HepG2 (cell line): ENCODE measurements around the gene TBC1D10B. TPM values are rescaled to one million over a fixed set of nuclear protein-coding genes. Genes with fewer than 3 reads are reported as not detected.

Experiments used
- AGO1 ChIP-seq: fragments of 200-400 bp; formaldehyde crosslinking; IDR thresholded peaks from 2 replicates; pipeline ENCODE4 v1.6.1; 2017; ENCODE audit warnings: mild to moderate bottlenecking, low read depth, low read length, moderate library complexity; ENCODE audit not compliant: poor library complexity, severe bottlenecking
- ATF5 ChIP-seq: sonication (generic); formaldehyde crosslinking; IDR thresholded peaks from 2 replicates; pipeline ENCODE4 v1.4.0; 2020; ENCODE audit warnings: mild to moderate bottlenecking, low read depth, missing genetic modification reagents
- FOXA3 ChIP-seq: IDR thresholded peaks from 2 replicates; pipeline ENCODE4 v1.6.1; 2016; ENCODE audit warnings: missing genetic modification reagents, missing compliant biosample characterization
- FOXO1 ChIP-seq: sonication (generic); formaldehyde crosslinking; IDR thresholded peaks from 2 replicates; pipeline ENCODE4 v1.4.0; 2020; ENCODE audit warnings: missing genetic modification reagents
- HBP1 ChIP-seq: IDR thresholded peaks from 2 replicates; pipeline ENCODE4 v1.6.1; 2016; ENCODE audit warnings: low read depth, control low read depth
- JDP2 ChIP-seq: sonication (generic); formaldehyde crosslinking; IDR thresholded peaks from 2 replicates; pipeline ENCODE4 v1.8.1; 2022; ENCODE audit warnings: missing genetic modification reagents, borderline replicate concordance
- MAFK ChIP-seq, 2 experiments: IDR thresholded peaks in 1 of 2; conservative IDR thresholded peaks in 1 of 2; 2 replicates each; pipeline ENCODE4 v1.6.1; 2011; ENCODE audit warnings: improper control_type of control experiment in 2 of 2, low read length in 2 of 2
- MBD4 ChIP-seq: IDR thresholded peaks from 2 replicates; pipeline ENCODE4 v1.6.1; 2012; ENCODE audit warnings: low read length, inconsistent platforms, borderline replicate concordance
- NCOA2 ChIP-seq: sonication (generic); formaldehyde crosslinking; IDR thresholded peaks from 2 replicates; pipeline ENCODE4 v1.8.0; 2022; ENCODE audit warnings: inconsistent platforms
- NCOA5 ChIP-seq: sonication (generic); formaldehyde crosslinking; IDR thresholded peaks from 2 replicates; pipeline ENCODE4 v1.4.0; 2020; ENCODE audit warnings: missing genetic modification reagents
- NRL ChIP-seq: sonication (generic); formaldehyde crosslinking; IDR thresholded peaks from 2 replicates; pipeline ENCODE4 v1.5.0; 2020; ENCODE audit warnings: missing genetic modification reagents, mild to moderate bottlenecking, moderate library complexity, borderline replicate concordance
- PBX2 ChIP-seq: IDR thresholded peaks from 2 replicates; pipeline ENCODE4 v1.6.1; 2016; ENCODE audit warnings: control low read depth
- PHF8 ChIP-seq: sonication (generic); formaldehyde crosslinking; IDR thresholded peaks from 2 replicates; pipeline ENCODE4 v1.5.0; 2020; ENCODE audit warnings: missing genetic modification reagents
- RNF2 ChIP-seq: fragments of 450-650 bp; conservative IDR thresholded peaks from 2 replicates; pipeline ENCODE4 v1.6.1; 2016; ENCODE audit warnings: low read depth
- SIX4 ChIP-seq: sonication (generic); formaldehyde crosslinking; IDR thresholded peaks from 2 replicates; pipeline ENCODE4 v1.4.0; 2020; ENCODE audit warnings: missing genetic modification reagents
- SNRNP70 ChIP-seq: fragments of 200-400 bp; formaldehyde crosslinking; IDR thresholded peaks from 2 replicates; pipeline ENCODE4 v1.6.1; 2017; ENCODE audit warnings: mild to moderate bottlenecking, low read depth, low read length, moderate library complexity
- TGIF2 ChIP-seq: IDR thresholded peaks from 2 replicates; pipeline ENCODE4 v1.6.1; 2016; ENCODE audit warnings: control low read depth, missing compliant biosample characterization
- TMF1 ChIP-seq: sonication (generic); formaldehyde crosslinking; IDR thresholded peaks from 2 replicates; pipeline ENCODE4 v1.8.1; 2022; ENCODE audit warnings: low read depth, missing genetic modification reagents
- TOE1 ChIP-seq: sonication (generic); formaldehyde crosslinking; IDR thresholded peaks from 2 replicates; pipeline ENCODE4 v1.4.0; 2020; ENCODE audit warnings: mild to moderate bottlenecking, missing genetic modification reagents
- YEATS4 ChIP-seq: sonication (generic); formaldehyde crosslinking; IDR thresholded peaks from 2 replicates; pipeline ENCODE4 v1.4.0; 2020; ENCODE audit warnings: missing genetic modification reagents, borderline replicate concordance
- YY1 ChIP-seq: IDR thresholded peaks from 2 replicates; pipeline ENCODE4 v1.6.1; 2011; ENCODE audit warnings: low read length, low read depth, moderate library complexity, mild to moderate bottlenecking; ENCODE audit not compliant: insufficient read depth, insufficient replicate concordance
- ZBTB43 ChIP-seq: sonication (generic); formaldehyde crosslinking; conservative IDR thresholded peaks from 2 replicates; pipeline ENCODE4 v1.4.0; 2020; ENCODE audit warnings: missing genetic modification reagents
- ZFYVE20 ChIP-seq: sonication (generic); formaldehyde crosslinking; IDR thresholded peaks from 2 replicates; pipeline ENCODE4 v1.8.0; 2023; ENCODE audit warnings: low read depth, mild to moderate bottlenecking, moderate library complexity, missing genetic modification reagents, borderline replicate concordance
- ZNF260 ChIP-seq: sonication (generic); formaldehyde crosslinking; IDR thresholded peaks from 2 replicates; pipeline ENCODE4 v1.4.0; 2020; ENCODE audit warnings: missing genetic modification reagents, low read depth, mild to moderate bottlenecking, borderline replicate concordance
- ZNF543 ChIP-seq: sonication (generic); formaldehyde crosslinking; IDR thresholded peaks from 2 replicates; pipeline ENCODE4 v1.4.0; 2020; ENCODE audit warnings: mild to moderate bottlenecking, missing genetic modification reagents
- ZNF557 ChIP-seq: sonication (generic); formaldehyde crosslinking; IDR thresholded peaks from 2 replicates; pipeline ENCODE4 v1.4.0; 2020; ENCODE audit warnings: missing genetic modification reagents
- ZNF740 ChIP-seq: sonication (generic); formaldehyde crosslinking; IDR thresholded peaks from 2 replicates; pipeline ENCODE4 v1.4.0; 2020; ENCODE audit warnings: missing genetic modification reagents
- polyA plus RNA-seq, 8 experiments: library from polyadenylated mRNA; depleted of rRNA in 3 of 8; stranded (reverse) in 7 of 8; unstranded in 1 of 8; fragments of >200 nt; fragmentation: Illumina TruSeq in 4 of 8; extraction: Trizol in 4 of 8; gene quantifications; 2 replicates each; pipeline versions ENCODE4 v1.2.1 to v1.2.3, GENCODE V29; 2011 to 2016; ENCODE audit warnings: low read depth in 4 of 8, missing spikeins in 1 of 8, mixed read lengths in 1 of 8; ENCODE audit not compliant: insufficient read depth in 1 of 8
- total RNA-seq, 5 experiments: library from RNA; depleted of rRNA; stranded (reverse); fragments of >200 nt; fragmentation: Illumina TruSeq; extraction: Trizol; gene quantifications; 2 replicates each; pipeline ENCODE4 v1.2.3, GENCODE V29; 2016; ENCODE audit warnings: low read depth in 1 of 5

TBC1D10B gene
- total and polyA plus RNA-seq, 2 of the 13 experiments (the other 11 are each of a cell fraction or from before 2014, with no cell fraction given), result 15.7 to 24.8 TPM

DNA sequence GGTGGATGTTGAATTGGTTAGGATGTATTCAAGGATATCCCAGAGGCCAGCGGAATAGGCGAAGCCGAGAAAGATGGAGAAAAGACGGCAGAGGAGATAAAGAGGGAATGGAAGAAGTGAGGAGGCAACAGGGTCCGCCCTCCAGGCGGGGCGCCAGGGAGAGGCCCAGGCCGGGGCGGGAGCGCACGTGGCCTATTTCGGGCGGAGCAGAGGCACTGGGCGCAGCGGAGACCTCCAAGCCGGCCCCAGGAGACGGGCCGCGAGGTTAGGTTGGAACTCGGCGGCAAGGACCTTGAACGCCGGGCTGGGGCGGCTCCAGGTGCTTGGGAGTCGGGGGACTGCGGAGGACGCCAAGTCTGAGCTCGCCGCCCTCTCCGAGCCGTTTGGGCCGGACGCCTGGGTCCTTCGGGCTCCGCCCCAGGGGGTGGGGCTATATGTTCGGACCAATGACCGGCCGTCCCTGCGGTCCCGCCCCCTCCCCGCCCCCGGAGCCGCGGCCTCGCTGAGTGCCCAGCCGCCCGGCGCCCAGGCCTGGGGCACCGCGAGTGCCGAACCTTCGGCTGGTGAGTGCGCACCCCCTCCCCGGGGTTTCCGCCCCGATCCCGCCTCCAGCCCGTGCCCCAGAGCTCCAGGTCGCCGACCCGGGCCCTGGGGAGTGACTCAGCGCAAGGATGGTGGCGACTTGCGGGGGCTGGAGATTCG is 37.0 kb upstream of the TBC1D10B start, which contains the start of gene ZNF771 (continued):
- TF ChIP-seq ZBTB43 (CRISPR knock-in tag) (peak; percentile 42; the same call in 1 of the 2 replicates), NRL (CRISPR knock-in tag) (peak; percentile 96), SIX4 (CRISPR knock-in tag) (peak; percentile 12; the same call in 1 of the 2 replicates), YY1 (no peak), ATF5 (CRISPR knock-in tag) (0 out of 2 replicates have a peak, but pooled peaks have one; percentile 92), ZNF543 (CRISPR knock-in tag) (peak; percentile 95), ZNF740 (CRISPR knock-in tag) (peak; percentile 71), RNF2 (peak; percentile 82), ZFYVE20 (CRISPR knock-in tag) (no peak), MBD4 (no peak), FOXA3 (peak; percentile 11; the same call in 1 of the 2 replicates), MAFK (conservative IDR thresholded peaks at IDR 0.05 in 1 of 2, IDR thresholded peaks at IDR 0.05 in 1 of 2; ENCODE audit: low read length in 2 of 2) (no peak), NCOA2 (CRISPR knock-in tag) (peak; percentile 40; the same call in 1 of the 2 replicates), SNRNP70 (no peak), FOXO1 (CRISPR knock-in tag) (peak; percentile 25), TOE1 (CRISPR knock-in tag) (0 out of 2 replicates have a peak, but pooled peaks have one; percentile 58), YEATS4 (CRISPR knock-in tag) (peak; percentile 97), ZNF557 (CRISPR knock-in tag) (no peak), JDP2 (CRISPR knock-in tag) (no peak), HBP1 (CRISPR knock-in tag) (no peak), PBX2 (CRISPR knock-in tag) (no peak), PHF8 (CRISPR knock-in tag) (peak; percentile 96), TMF1 (peak; percentile 69; the same call in 1 of the 2 replicates), NCOA5 (CRISPR knock-in tag) (no peak), AGO1 (peak; percentile 85), ZNF260 (no peak), TGIF2 (CRISPR knock-in tag) (peak; percentile 17; the same call in 1 of the 2 replicates)
